NCI-H2196 (cell line): ENCODE data around the gene RNF111.
A peak's percentile ranks its signal among the peaks of the same experiment; 100 is the strongest.
"Not testable (repeated sequence)": the region's sequence is repeated elsewhere in the genome, so short reads cannot be mapped to it uniquely, and the experiment has no call there.

Experiments
- DNase-seq: peaks from one replicate; lab custom pipeline; 2025; ENCODE audit not compliant: unreplicated experiment; lab: John Stamatoyannopoulos, UW

Gene RNF111

GRCh38 chr15:59052915-59053407 lies 65.5 kb downstream of the RNF111 start:
- no peak for DNase-seq

DNA sequence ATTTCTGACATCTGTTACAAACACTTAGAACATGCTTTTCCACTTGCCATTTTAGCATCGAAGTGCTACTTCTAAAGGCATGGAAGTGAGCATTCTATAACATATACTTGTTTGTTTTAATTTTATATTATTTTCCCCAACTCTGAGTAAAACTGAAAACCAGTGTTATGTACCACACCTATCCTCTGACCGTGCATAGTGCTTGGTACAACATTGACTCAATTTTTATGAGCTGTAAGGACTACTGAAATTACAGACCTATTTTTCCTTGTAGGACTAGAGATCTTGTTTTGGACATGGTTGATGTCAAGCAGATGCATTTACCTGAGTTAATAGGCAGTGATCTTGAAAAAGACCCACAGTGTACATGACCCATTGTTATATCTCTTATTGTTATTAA lies 66.0 kb downstream of the RNF111 start:
- no peak for DNase-seq

- DNase-seq: no peak
Measured at GRCh38 chr15:59059076-59059597, 71.7 kb downstream of the RNF111 start.

DNA sequence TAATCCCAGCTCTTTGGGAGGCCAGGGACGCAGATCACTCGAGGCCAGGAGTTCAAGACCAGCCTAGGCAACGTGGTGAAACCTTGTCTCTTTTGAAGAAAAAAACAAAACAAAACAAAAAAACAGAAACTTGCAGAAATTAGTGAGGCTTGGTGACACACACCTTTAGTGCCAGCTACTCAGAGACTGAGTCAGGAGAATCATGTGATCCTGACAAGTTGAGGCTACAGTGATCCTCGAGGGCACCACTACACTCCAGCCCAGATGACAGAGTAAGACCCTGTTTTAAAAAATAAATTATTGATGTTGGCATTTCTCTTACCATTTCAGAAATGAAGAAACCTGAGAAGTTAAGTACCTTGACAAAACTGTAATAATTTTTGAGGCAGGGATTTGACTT lies 72.9 kb downstream of the RNF111 start:
- no peak for DNase-seq

- no peak for DNase-seq
Measured at GRCh38 chr15:59063042-59063441, 75.6 kb downstream of the RNF111 start.

GRCh38 chr15:59069430-59069829 lies 82.0 kb downstream of the RNF111 start:
- no peak for DNase-seq

DNA sequence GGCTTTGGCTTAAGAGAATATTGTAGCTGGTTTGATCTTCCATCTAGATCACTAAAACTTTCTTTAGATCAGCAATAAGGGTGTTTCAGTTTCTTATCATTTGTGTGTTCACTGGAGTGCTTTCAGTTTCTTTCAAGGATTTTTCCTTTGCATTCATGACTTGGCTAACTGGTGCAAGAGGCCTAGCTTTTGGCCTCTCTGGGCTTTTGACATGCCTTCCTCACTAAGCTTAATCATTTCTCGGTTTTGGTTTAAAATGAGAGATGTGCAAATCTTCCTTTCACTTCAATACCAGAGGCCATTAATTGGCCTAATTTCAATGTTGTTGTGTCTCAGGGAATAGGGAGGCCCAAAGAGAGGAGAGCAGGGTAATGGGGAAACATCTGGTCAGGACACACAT lies 87.1 kb downstream of the RNF111 start:
- DNase-seq: no peak

DNA sequence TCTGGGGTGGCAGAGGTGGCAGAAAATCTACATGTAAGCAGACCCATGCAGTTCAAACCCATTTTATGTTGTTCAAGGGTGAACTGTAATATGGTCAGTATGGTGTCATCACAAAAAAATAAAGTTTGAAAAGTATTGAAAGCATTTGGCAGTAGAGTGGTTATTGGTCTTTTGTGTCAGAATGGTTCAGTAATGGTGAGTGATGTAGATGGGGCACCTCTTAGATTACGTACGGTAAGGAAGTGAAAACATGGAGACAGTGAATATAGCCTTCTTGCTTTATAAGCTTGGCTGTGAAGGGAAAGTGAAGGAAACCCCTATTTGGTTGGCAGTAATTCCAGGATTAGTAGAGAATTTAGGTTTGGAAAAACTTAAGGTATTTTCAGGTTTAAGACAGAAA lies 100.3 kb downstream of the RNF111 start:
- DNase-seq: no peak

DNA sequence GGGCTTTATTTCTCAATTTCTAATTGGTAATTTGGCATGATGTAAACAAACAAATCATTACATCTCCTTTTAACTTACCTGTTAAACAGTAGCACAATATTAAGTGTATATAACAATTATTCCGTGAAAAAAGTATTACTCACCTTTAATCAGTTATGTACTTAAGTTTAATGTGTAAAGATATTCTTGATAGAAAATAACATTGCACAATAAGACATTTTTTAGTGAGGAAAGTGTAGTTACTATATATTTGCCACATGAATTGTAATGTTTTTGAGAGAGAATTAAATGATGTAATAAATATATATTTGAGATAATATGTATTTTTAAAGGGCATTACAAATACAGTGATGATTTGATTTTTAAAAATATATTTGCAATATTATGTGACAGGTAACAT lies 106.6 kb downstream of the RNF111 start:
- DNase-seq: no peak

GRCh38 chr15:59096429-59096828 lies 109.0 kb downstream of the RNF111 start:
- DNase-seq: no peak

DNA sequence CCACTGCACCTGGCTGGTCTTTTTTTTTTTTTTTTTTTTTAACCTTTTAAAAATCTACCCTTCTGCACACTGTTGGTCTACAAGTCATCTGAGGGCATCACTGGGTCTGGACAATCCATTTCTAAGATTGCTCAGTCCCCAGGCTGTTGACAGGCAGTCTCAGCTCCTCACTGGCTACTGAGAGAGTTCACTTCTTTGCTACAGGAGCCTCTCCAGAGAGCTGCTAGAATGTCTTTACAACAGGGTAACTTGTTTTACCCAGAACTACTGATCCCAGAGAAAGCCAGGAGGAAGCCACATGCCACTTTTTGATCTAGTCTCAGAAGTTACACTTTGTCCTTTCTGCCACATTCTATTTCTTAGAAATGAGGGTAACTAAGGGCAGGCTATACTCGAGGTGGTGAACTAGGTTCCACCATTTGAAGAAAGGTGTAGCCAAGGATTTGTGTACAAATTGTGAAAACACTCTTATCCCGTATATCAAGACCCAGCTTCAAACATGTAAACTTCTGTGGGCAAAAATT lies 111.8 kb downstream of the RNF111 start:
- no peak for DNase-seq

GRCh38 chr15:59104602-59104911 lies 117.1 kb downstream of the RNF111 start:
- DNase-seq: no peak

- DNase-seq: peak; percentile 77
Measured at GRCh38 chr15:59104912-59105732, 117.7 kb downstream of the RNF111 start, which contains the start of gene CCNB2. CCNB2 (plus strand) TSS chr15:59105146; CDS start chr15:59105269, 123 bp downstream.

GRCh38 chr15:59105854-59106253 lies 118.4 kb downstream of the RNF111 start:
- no peak for DNase-seq

- DNase-seq: no peak
Measured at GRCh38 chr15:59111251-59111650, 123.8 kb downstream of the RNF111 start.

DNA sequence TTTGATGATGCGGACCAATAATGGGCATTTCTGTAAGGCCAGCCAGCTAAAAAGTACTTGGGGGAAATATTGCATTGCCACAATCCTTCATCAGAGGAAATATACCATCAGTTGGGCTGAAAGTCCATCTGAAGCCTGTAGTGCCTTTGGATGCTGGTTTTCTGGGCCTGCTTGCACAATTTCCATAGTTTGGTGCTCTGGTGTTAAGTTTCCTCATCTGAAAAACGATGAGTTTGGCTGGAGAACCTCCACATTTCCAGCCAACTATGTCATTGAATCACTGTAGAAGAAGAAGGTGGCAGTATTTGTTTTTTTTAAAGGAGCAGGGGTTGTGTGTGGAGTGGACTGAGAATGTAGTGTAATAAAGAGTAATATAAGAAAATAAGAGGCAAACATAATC lies 127.6 kb downstream of the RNF111 start:
- DNase-seq: no peak

- DNase-seq: no peak
Measured at GRCh38 chr15:59116141-59116540, 128.7 kb downstream of the RNF111 start.

DNA sequence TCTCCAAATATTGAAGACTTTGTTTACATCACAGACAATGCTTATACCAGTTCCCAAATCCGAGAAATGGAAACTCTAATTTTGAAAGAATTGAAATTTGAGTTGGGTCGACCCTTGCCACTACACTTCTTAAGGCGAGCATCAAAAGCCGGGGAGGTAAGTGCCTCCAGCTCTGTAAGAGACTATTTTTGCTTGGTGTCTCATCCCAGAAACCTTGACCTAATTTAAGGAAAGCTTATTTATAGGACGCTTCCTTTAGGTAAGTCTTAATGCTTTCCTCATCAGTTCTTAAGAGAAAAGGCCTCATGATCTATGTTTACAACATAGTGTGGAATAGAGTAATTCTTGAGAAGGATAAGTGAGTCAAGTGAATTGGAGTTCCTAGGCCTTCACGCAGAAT lies 129.3 kb downstream of the RNF111 start:
- DNase-seq: no peak

DNA sequence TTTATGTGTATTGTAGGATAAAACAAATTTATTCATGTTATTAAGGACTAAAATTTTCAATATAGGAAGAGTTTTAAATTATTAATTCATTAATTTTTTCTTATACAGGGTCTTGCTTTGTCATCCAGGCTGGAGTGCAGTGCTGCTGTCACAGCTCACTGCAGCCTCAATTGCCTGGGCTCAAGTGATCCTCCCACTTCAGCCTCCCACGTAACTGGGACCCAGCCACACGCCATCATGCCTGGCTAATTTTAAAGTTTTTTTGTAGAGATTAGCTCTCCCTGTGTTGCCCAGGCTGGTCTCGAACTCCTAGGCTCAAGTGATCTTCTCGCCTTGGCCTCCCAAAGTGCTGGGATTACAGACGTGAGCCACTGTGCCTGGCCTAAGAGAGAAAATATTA lies 132.2 kb downstream of the RNF111 start:
- DNase-seq: no peak

GRCh38 chr15:59120937-59121336 lies 133.5 kb downstream of the RNF111 start:
- DNase-seq: no peak

DNA sequence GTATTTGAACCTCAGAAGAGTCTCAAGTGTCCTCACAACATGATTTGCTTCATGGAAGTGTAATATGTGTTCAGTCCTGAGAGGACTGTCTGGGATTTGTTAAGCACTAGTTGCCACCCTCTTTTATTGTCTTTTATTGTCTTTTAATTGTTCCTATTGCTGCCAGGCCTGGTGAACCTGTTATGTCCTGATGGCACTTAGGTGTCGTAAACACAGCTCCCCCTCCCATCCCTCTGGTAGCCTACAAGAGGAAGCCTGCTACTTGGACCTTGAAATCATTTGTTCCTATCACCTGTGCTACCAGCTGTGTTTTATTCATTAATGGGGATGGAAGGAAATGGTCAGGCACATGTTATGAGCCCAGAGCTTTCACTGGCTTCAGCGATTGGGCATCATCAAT lies 136.8 kb downstream of the RNF111 start:
- DNase-seq: no peak

DNA sequence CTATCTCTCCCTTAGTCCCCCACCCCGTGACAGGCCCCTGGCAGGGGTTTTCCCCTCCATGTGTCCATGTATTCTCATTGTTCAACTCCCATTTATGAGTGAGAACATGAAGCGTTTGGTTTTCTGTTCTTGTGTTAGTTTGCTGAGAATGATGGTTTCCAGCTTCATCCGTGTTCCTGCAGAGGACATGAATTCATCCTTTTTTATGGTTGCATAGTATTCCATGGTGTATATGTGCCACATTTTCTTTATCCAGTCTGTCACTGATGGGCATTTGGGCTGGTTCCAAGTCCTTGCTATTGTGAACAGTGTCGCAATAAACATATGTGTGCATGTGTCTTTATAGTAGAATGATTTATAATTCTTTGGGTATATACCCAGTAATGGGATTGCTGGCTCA lies 138.2 kb downstream of the RNF111 start:
- not testable (repeated sequence) for DNase-seq

- not testable (repeated sequence) for DNase-seq
Measured at GRCh38 chr15:59127255-59127654, 139.8 kb downstream of the RNF111 start.
